ENCODE data around the gene FBXO31.

FBXO31 gene

GRCh38 chr16:87414251-87414680, 30.7 kb upstream of the FBXO31 start:
- Histone ChIP-seq H3F3A (ENCODE audit: insufficient read depth, low read length) (no peaks in the 10 kb centered on the region), H3K4me3 (ENCODE audit: low read length) (no peak overlapping the region), H3K79me2 (ENCODE audit: low read length) (no peaks in the 10 kb centered on the region), H2AFZ (ENCODE audit: low read length) (no peak overlapping the region), H3K9me3 (replicated peaks; ENCODE audit: insufficient read depth, low read length) (no peaks in the 10 kb centered on the region), H3K9ac (ENCODE audit: low read length) (no peak overlapping the region), H3K4me2 (ENCODE audit: low read depth, low read length) (no peak overlapping the region), H3K9me2 (replicated peaks; ENCODE audit: insufficient read depth, low read length) (no peaks in the 10 kb centered on the region), H3K36me3 (replicated peaks; ENCODE audit: insufficient read depth, low read length) (no peaks in the 10 kb centered on the region), H3K4me1 (ENCODE audit: low read length) (no peaks in the 10 kb centered on the region), H3K27me3 (replicated peaks; ENCODE audit: insufficient read depth, low read length) (no peaks in the 10 kb centered on the region), H4K20me1 (ENCODE audit: insufficient read depth, low read length) (no peaks in the 10 kb centered on the region), H3K27ac (ENCODE audit: low read length) (no peak overlapping the region)
- TF ChIP-seq EZH2phosphoT487 (IDR thresholded peaks at IDR 0.05; ENCODE audit: low read length) (no peak), EZH2 (optimal IDR thresholded peaks at IDR 0.05; ENCODE audit: low read depth, low read length) (no peak), CTCF (IDR thresholded peaks at IDR 0.05; ENCODE audit: low read length) (no peak)
- DNase-seq, result no peak

- Histone ChIP-seq H3K27me3 (replicated peaks; ENCODE audit: insufficient read depth, low read length) (no peaks in the 10 kb centered on the region), H3K9me3 (replicated peaks; ENCODE audit: insufficient read depth, low read length) (no peaks in the 10 kb centered on the region), H3K9ac (ENCODE audit: low read length) (no peak overlapping the region), H3K9me2 (replicated peaks; ENCODE audit: insufficient read depth, low read length) (no peaks in the 10 kb centered on the region), H2AFZ (ENCODE audit: low read length) (no peak overlapping the region), H3K4me1 (ENCODE audit: low read length) (no peaks in the 10 kb centered on the region), H3K79me2 (ENCODE audit: low read length) (no peaks in the 10 kb centered on the region), H4K20me1 (ENCODE audit: insufficient read depth, low read length) (no peaks in the 10 kb centered on the region), H3K4me2 (ENCODE audit: low read depth, low read length) (no peak overlapping the region), H3K27ac (ENCODE audit: low read length) (no peak overlapping the region), H3K4me3 (ENCODE audit: low read length) (no peak overlapping the region), H3F3A (ENCODE audit: insufficient read depth, low read length) (peaks cover 4% of the 10 kb centered on the region), H3K36me3 (replicated peaks; ENCODE audit: insufficient read depth, low read length) (no peaks in the 10 kb centered on the region)
- no peak for TF ChIP-seq CTCF (IDR thresholded peaks at IDR 0.05; ENCODE audit: low read length)
- DNase-seq, result no peak
Measured at GRCh38 chr16:87412996-87413421, 29.4 kb upstream of the FBXO31 start.

- H4K20me1 ChIP-seq (ENCODE audit: insufficient read depth, low read length), result no peaks in the 10 kb centered on the region
- H3K9me2 ChIP-seq (replicated peaks; ENCODE audit: insufficient read depth, low read length), result no peaks in the 10 kb centered on the region
- H3K79me2 ChIP-seq (ENCODE audit: low read length), result no peaks in the 10 kb centered on the region
- H3F3A ChIP-seq (ENCODE audit: insufficient read depth, low read length), result peaks cover 8% of the 10 kb centered on the region
- no peak for DNase-seq
- no peaks in the 10 kb centered on the region for H3K36me3 ChIP-seq (replicated peaks; ENCODE audit: insufficient read depth, low read length)
- no peak overlapping the region for H3K27ac ChIP-seq (ENCODE audit: low read length)
- TF ChIP-seq EZH2phosphoT487 (IDR thresholded peaks at IDR 0.05; ENCODE audit: low read length), result no peak
- no peak for TF ChIP-seq CTCF (IDR thresholded peaks at IDR 0.05; ENCODE audit: low read length)
- no peak for TF ChIP-seq EZH2 (optimal IDR thresholded peaks at IDR 0.05; ENCODE audit: low read depth, low read length)
- no peak overlapping the region for H3K9ac ChIP-seq (ENCODE audit: low read length)
- H3K4me1 ChIP-seq (ENCODE audit: low read length), result no peaks in the 10 kb centered on the region
- H2AFZ ChIP-seq (ENCODE audit: low read length), result no peak overlapping the region
- no peaks in the 10 kb centered on the region for H3K27me3 ChIP-seq (replicated peaks; ENCODE audit: insufficient read depth, low read length)
- no peak overlapping the region for H3K4me2 ChIP-seq (ENCODE audit: low read depth, low read length)
- no peak overlapping the region for H3K4me3 ChIP-seq (ENCODE audit: low read length)
- no peaks in the 10 kb centered on the region for H3K9me3 ChIP-seq (replicated peaks; ENCODE audit: insufficient read depth, low read length)
Measured at GRCh38 chr16:87412371-87412995, 28.9 kb upstream of the FBXO31 start.

Data from MM.1S (cell line).